CD4-positive, alpha-beta T cell treated with Interleukin-10 for 1 hour (primary cell): ENCODE results near the gene SPAG4.

Experiments
- DNase-seq: peaks from one replicate; pipeline ENCODE4 v3.0.0-alpha.2; 2020

The SPAG4 gene

DNA sequence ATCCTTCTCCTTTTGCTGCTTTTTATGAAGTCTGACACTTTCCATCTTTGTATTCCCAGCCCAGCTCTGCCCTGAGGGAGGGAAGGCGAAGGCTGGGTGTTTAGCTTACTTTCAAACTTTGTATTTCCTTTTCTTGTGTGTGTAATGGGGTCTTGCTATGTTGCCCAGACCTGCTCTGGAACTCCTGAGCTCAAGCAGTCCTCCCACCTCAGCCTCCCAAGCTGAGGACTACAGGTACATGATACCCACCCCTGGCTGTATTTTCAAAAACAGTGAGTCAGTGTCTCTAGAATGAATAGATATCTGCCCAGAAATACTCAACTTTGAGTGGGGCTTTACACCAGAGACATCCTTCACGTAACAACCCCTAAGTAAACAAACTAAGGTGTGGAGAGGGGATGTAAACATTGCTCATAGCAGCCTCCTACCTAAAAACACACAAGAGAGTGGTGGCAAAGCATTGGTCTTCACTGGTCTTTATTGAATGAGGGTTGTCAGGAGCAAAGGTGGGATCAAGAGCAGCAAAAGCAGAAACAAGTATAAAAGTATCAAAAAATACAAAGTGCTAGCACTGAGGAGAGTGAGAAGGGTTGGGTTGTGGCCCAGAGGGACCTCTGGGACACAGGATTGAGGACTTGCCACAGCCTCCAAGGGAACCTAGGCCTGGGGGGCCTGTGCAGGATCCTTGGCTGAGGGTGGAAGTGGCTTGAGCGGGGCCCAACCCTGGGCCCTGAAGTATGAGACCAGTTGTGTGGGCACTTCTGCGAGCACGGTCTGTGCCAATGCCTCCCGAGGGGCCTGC lies 10.2 kb downstream of the SPAG4 start:
- no peak for DNase-seq

DNA sequence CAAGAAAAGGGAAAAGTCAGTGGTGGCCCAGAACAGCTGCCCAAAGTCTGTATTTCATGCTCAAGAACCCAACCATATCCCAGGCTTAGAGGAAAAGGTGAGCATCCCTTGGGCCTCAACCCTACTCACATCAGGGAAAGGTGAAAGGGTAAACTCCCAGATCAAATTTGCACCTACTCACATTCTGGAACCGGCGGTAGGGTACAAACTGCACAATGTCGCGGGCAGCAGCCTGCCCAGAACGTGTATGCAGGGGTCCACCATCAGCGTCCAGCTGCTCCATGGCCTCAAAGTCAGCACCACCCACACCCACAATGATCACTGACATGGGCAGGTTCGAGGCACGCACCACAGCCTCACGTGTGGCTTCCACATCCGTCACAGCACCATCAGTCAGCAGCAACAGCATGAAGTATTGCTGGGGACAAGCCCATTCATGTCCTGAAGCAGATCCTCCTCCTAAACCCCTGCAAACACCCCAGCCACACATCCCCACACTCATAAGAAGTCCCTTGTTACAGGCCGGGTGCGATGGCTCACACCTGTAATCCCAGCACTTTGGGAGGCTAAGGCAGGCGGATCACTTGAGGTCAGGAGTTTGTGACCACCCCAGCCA lies 10.9 kb downstream of the SPAG4 start:
- no peak for DNase-seq

DNA sequence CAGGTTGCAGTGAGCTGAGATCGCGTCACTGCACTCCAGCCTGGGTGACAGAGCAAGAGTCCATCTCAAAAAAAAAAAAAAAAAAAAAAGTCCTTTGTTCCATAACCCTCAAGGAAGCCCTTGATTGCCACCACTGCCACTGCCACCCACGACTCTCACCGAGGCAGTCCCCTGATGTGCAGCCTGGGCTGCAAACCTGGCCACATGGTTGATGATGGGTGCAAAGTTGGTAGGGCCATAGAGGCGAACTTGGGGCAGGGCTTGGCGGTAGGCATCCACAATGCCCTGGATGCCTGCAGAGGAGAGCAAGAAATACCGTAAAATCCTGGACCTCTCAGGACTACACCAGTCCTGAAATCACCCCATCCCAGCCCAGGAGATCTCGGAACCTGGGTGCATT lies 11.5 kb downstream of the SPAG4 start:
- DNase-seq, result no peak

DNA sequence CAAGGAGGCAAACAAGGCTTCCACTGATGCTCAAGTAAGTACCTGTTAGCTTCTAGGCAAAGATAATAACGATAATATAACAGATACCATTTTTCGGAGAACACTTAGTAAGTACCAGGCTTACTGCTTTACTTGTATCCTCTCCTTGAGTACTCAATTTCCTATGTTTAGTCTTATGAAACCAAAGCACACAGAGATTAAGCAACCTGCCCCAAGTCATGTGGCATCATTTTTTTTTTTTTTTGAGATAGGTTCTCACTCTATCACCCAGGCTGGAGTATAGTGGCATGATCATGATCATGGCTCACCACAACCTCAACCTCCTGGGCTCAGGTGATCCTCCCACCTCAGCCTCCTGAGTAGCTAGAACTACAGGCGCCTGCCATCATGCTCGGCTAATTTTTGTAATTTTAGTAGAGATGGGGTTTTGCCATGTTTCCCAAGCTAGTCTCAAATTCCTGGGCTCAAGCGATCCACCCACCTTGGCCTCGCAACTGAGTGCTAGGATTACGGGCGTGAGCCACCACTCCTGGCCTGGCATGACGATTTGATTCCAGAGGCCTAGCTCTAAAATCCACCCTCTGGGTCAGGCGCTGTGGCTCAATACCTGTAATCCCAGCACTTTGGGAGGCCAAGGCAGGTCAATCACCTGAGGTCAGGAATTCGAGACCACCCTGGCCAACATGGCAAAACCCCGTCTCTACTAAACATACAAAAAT lies 14.0 kb downstream of the SPAG4 start:
- DNase-seq, result no peak

DNA sequence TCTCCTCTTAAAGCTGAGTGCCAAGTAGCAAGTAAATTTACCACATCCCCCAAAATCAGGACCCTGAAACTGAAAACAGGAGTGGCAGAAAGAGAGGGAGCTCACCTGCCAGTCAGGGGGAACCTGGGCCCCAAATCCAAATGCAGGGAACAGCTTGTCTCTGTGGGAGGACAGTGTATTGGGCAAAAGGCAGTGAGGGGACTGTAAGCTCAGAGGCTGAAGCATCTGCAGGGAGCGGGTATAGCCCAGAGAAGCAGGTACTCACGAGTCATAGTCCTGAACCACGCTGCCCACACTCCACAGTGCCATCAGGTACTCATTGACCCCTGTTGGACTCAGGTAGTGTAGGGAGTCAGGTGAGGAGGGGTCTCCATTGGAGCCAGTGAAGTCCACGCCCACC lies 15.0 kb downstream of the SPAG4 start:
- no peak for DNase-seq

DNA sequence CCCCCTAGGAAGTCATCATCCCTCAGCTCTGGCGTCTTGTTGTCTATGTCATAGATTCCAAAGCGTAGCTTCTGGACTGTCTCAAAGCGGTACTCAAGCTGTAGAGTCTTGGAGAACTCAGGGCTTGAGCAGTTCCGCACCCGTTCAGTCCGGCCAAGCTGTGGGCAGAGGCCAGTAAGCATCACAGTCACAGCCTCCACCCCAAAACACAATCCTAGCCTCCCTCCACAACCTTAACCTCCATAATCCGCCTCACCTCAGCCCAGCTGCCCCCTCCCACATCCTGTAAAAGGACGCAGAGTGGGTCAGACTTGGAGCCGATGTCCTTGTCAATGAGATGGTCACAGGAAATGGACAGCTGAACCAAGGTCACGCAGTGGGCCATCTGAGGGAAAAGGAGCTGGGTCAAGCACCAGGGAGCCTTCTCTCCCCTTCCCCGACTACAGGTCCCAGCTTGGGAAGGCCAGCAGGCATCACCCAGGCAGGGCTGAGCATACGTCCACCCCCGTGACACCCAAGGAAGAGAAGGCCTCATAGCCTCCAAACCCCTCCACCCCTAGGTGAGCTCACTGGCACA lies 17.0 kb downstream of the SPAG4 start:
- DNase-seq, result no peak

DNA sequence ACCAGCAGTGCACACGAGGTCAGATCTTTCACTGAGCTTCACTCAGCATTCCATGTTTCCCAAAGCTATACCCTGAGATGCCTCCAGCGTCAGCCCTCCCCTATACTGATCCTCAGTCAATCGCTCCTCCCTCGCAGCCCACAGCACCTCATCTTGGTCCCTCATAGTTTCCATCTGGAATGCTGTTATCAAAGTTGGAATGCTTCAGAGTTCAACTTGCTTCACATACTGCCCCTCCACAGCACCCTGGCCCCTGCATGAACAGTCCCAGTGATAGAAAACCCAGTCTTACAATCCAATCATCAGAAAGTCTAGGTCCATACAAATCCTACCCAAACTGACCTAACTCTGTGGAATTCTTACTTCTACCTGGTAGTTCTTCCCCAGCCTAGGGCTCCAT lies 20.0 kb downstream of the SPAG4 start:
- DNase-seq, result no peak

DNA sequence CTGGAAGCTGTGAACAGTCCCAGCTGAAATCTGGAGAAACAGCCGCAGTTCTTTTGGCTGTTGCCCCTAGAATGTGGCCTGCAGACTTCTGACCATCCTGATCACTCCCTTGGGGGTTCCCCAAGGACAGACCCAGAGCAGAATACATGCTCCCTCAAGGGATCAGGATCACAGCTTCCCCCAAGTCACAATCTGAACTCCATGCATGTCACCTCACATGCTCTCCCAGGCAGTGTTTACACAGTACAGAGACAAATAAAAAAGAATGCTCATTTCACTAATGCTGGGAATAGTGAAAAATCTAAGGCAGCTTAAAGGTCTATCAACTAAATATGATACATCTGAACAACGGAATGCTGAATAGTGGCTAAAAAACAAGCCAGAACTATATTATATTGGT lies 20.5 kb downstream of the SPAG4 start:
- no peak for DNase-seq

DNA sequence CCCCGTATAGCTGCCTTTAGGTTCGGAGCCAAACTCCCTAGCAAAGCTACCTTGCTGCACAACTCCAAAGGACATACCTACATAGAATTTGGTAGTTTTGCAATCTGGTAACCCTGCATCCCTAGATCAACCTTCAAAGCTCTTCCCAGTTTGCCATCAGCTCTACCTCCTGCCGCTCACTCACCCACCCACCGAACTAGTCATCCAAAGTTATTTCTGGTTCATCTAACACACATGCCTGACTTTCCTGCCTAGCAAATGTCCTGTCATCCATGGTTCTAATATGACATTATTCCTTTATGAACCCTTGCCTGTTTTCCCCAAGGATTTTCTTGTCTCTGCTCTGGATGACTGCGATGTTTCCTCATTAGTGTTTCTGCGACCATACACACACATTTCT lies 21.6 kb downstream of the SPAG4 start:
- DNase-seq, result no peak

DNA sequence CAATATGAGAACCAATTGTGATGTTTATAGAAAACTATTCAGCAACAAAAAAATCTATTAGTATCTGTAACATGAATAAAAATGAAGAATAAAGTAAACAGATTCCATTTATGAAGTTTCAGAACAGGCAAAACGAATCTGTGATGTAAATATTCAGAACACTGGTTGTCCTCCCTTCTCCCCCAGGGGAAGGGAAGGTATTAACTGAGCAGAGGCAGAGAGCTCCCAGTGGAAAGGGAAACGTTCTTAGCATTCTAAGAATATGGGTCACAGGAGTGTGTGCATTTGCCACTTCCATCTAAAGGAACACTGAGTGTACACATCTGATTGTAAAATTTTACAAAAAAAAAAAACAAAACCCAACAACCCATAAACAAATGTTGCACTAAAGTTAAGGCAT lies 23.1 kb downstream of the SPAG4 start:
- DNase-seq, result no peak

DNA sequence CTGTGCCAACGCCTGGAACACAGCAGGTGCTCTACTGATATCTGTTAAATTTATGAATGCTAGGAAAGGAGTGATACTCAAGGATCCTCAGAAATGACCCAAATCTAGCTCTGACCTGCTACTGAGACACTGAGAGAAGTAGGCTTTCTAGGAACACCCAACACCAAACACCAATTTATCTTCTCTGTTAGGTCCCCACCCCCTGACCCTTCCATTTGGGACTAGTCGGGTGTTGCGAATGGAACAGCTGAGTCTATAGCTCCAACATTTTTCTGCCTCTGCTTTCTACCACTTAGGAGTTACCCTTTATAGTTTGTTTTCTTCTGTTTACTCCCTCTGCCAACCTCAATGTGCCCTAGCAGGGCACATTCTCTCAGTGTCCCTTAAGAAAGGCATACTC lies 25.1 kb downstream of the SPAG4 start:
- no peak for DNase-seq

DNA sequence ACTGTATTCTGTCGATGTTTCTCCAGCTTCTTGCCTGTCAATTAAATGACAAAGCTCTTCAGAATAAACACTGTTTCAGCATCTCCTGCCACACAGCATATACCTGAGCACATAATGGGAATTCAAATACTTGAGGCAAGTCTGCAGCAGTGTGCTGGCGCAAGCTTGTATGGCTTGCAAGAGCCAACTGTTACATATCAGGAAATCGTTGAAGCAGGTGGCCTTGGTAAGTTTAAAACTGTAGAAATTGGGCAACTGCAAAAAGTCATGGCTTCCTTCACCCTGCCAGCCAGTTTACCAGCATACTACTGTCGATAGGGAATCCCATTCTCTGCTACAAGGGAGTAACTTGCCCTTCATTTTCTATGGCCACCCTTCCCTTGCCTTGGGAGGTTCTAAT lies 26.1 kb downstream of the SPAG4 start:
- DNase-seq, result no peak

DNA sequence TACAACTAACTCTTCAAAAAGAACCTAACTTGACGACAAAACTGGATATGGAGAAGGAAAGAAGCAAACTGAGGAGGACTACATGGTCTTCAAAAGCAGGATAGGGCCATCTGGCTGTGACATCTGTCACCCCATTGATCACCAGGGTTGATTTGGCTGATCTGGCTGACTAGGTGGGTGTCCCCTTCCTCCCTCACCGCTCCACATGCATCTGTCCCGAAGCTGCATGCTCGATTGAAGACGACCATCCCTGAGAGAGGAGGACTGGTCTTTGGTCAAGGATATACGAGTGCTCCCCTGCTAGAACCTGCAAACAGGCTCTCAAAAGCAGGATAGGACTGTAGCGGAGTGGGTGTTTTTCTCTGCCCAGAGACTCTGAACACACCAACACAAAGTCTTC lies 27.4 kb downstream of the SPAG4 start:
- DNase-seq, result no peak

DNA sequence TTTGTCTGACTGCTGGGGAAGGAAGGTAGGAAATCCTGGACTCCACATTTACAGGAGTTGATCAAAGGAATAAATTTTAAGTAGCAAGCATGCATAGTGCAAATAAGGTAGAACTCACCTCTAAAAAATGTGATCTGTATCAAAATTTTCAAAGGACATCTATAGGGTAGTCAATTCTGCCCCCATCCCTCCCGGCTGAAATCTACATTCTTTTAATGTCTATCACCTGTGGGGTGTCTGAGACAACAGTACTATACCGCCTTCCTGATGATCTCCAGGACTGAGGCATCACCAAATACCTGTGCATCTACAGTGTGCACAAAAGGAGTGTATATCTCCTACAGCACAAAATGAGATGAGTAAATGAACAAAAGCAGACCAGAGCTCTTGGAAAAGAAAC lies 29.2 kb downstream of the SPAG4 start:
- DNase-seq, result no peak

DNA sequence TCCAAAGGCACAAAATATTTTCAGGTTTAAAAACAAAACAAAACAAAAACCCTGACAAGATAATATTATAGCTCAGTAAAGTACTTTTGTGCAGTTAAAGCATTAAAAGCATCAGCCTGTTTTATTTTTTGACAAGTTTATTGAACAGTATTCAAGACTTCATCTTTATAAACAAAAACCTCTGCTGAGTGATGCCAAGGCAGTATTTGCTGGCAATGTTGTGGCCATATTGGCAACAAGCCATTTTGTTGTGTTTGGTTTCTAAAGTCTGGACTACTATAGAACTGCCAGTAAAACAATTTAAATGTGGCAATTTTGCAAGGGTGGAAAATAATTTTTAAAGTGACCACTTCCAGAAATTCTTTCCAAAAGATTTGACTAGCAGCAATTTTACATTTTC lies 33.2 kb downstream of the SPAG4 start:
- no peak for DNase-seq

DNA sequence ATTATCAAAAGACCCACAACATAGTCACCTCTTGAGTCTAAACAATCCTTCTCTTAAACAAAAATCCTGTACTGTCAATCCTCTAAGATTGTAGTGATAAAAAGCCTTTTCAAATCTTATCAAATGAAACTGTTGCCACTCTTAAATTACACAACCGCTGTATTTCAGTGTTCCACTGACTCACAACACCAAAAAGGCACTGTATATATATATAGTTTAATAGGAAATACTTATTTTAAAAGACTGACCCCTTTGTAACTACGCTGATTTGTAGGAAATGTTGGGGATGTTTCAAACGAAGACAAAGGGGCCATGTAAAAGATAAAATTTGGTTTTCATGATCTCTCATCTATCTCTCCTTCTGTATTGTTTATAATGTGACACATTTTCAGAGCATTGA lies 35.0 kb downstream of the SPAG4 start:
- DNase-seq, result no peak

DNA sequence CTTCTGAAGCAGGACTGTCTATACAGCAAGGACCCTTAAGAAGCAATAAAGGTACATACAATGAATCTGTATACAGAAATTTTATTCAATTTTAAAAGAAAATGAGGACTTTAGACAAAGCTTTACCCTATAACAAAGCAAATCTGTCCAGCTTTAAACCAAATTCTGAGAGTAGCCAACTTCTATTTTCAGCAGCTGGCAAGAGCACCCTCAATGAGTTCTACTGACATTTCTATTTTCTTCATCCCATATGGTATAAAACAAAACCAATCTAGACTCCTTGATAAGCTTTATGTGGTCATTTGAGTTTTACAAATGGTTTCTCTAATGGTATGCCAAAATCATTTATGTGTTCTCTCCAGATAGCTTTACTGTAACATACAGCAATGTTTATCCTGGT lies 36.3 kb downstream of the SPAG4 start:
- DNase-seq, result no peak

DNA sequence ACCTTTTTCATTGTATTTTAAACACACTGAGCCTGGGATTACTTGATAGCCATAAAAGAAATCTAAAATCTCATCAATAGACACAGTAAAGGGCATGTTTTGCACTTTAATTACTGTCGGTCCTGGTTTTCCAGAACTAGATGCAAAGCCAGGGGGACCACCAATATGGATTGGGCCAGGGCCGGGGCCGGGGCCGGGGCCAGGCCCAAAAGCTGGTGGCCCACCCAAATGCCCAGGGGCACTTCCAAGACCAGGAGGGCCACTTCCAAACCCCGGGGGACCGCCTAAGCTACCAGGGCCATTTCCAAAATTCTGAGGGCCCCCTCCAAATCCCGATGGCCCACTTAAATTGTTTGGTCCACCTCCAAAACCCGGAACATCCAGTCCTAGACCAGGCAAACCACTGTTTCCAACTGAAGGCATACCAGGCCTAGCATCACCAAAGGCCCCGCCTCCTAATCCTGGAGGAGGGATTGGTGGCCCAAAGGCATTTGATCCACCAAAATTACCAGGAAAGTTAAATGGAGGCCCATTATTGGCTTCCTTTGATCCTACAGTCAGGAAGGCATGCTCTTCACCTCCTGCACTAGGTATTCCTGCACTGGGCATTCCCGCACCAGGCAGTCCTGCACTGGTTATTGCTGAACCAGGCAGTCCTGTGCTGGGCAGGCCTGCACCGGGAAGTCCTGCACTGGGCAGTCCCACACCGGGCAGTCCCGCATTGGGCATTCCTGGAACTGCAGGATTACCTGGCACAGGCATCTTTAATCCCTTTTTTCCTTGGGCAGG lies 37.2 kb downstream of the SPAG4 start:
- no peak for DNase-seq

DNA sequence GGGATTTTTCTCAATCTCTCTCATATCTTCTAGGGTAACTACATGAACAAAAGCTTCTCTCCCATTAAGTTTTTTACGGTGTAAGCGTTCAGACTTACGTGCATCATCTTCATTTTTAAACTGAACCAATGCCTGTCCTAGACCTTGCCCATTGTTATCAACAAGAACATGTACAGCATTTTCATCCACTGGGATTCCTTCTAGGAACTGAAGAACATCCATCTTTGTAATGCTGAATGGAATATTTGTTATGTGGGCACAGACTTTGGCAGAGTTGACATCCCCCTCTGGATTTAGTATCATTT lies 37.8 kb downstream of the SPAG4 start:
- DNase-seq, result no peak

DNA sequence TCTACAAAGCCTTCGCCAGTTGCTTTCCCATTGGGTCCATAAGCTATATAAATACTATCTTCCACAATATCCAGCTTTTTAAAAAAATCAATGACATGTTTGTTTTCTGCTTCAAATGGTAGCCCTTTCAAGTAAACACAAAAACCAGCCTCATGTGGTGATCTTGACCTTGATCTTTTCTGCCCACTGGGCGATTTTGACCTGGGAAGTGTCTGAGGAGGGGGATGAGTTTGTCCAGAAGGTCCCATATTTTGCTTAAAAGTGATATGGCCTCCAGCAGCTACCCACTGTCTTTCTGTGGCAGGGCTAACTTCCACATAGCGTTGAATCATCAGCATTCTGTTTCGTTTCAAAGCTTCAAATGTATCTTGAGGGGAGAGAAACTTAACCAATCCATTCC lies 38.3 kb downstream of the SPAG4 start:
- no peak for DNase-seq

DNA sequence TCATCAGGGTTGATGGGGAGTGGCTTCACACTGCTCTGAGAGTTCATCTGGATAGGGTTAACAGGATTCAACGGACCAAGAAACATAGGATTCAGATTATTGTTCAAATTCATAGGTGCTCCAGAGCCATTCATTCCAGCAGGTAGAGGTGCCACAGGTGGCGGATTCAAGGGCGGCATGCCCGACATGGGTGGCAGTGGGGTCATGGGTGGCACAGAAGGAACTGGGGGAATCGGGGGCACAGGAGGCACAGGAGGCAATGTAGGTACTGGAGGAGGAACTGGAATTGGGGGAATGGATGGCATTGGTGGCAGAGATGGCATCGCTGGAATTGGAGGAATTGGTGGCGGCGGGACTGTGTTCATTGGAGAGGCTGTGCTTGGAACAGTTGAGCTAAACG lies 38.8 kb downstream of the SPAG4 start:
- DNase-seq, result no peak

DNA sequence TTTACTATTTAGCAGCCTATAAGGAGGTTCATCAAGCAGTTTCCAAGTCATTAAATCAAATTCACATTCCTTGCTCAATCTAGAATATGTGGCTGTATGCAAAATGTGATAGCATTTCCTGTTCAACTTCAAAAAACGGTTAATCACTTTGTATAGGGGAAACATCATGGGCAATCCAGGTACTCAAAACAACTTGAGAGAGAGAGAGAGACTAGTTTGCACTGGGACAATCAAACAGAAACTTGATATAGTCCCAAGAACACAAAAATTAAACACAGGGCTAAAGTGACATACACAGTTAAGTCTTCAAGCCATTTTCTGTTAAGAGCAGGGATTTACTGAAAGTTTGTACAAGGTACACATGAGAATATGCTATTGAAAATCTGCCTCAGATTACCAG lies 41.6 kb downstream of the SPAG4 start:
- no peak for DNase-seq
